ENCODE data around the gene DLGAP1.

The DLGAP1 gene

GRCh38 chr18:3855966-3856365 lies 599.1 kb downstream of the DLGAP1 start:
- DNase-seq, result no peak

GRCh38 chr18:3852321-3852720 lies 602.8 kb downstream of the DLGAP1 start:
- no peak for DNase-seq

- DNase-seq, result no peak
These were observed 603.9 kb downstream of the DLGAP1 start for GRCh38 chr18:3851159-3851558.

- no peak for DNase-seq
These were observed 606.8 kb downstream of the DLGAP1 start for GRCh38 chr18:3848316-3848715.

GRCh38 chr18:3845161-3845560 lies 609.9 kb downstream of the DLGAP1 start:
- no peak for DNase-seq

GRCh38 chr18:3842844-3843243 lies 612.3 kb downstream of the DLGAP1 start:
- DNase-seq, result no peak

GRCh38 chr18:3840766-3841165 lies 614.3 kb downstream of the DLGAP1 start:
- no peak for DNase-seq

- no peak for DNase-seq
These were observed 615.5 kb downstream of the DLGAP1 start for GRCh38 chr18:3839581-3839981.

GRCh38 chr18:3836483-3837335 lies 618.4 kb downstream of the DLGAP1 start:
- no peak for DNase-seq

- no peak for DNase-seq
These were observed 623.0 kb downstream of the DLGAP1 start for GRCh38 chr18:3832025-3832638.

- DNase-seq, result no peak
These were observed 624.5 kb downstream of the DLGAP1 start for GRCh38 chr18:3830604-3831003.

- no peak for DNase-seq
These were observed 627.8 kb downstream of the DLGAP1 start for GRCh38 chr18:3827236-3827845.

GRCh38 chr18:3826021-3826420 lies 629.1 kb downstream of the DLGAP1 start:
- no peak for DNase-seq

GRCh38 chr18:3824101-3824500 lies 631.0 kb downstream of the DLGAP1 start:
- DNase-seq, result no peak

GRCh38 chr18:3823073-3823472 lies 632.0 kb downstream of the DLGAP1 start:
- DNase-seq, result no peak

- no peak for DNase-seq
These were observed 633.6 kb downstream of the DLGAP1 start for GRCh38 chr18:3821524-3821923.

- DNase-seq, result no peak
These were observed 635.1 kb downstream of the DLGAP1 start for GRCh38 chr18:3819961-3820360.

- no peak for DNase-seq
These were observed 638.3 kb downstream of the DLGAP1 start for GRCh38 chr18:3816610-3817363.

GRCh38 chr18:3815991-3816390 lies 639.1 kb downstream of the DLGAP1 start:
- no peak for DNase-seq

GRCh38 chr18:3814816-3815215 lies 640.3 kb downstream of the DLGAP1 start:
- no peak for DNase-seq

GRCh38 chr18:3810296-3810695 lies 644.8 kb downstream of the DLGAP1 start:
- no peak for DNase-seq

GRCh38 chr18:3808985-3809780 lies 645.9 kb downstream of the DLGAP1 start:
- no peak for DNase-seq
